Epithelial cell of prostate (primary cell): ENCODE results near the gene ETV1.

ENCODE experiments used
- DNase-seq: peaks from one replicate; pipeline ENCODE4 v3.0.0-alpha.2; 2011; ENCODE audit warnings: low read depth, low spot score
- H3K27ac ChIP-seq: fragments of 450-650 bp; 2 replicates; pipeline ENCODE4 v1.5.1; 2017; ENCODE audit warnings: mild to moderate bottlenecking

The ETV1 gene

DNA sequence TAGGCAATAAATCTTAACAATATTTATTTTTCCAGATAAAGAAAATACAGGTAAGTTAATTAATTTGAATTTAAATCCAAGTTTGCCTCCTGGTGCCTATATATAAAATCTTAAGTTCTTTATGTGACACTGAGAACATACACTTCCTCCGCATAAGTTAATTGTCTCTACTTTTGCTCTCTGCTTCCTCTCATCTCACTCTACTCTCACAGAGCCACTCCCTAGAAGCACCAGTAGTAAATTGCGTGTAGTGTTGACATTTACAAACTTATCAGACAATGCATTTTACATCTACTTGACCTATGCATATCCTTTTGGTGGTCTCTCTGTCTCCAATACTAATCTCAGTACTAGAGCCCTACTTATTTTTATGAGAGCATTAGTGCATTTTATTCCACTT, 144.5 kb downstream of the ETV1 start:
- no peak for DNase-seq
- no peak overlapping the region for H3K27ac ChIP-seq

DNA sequence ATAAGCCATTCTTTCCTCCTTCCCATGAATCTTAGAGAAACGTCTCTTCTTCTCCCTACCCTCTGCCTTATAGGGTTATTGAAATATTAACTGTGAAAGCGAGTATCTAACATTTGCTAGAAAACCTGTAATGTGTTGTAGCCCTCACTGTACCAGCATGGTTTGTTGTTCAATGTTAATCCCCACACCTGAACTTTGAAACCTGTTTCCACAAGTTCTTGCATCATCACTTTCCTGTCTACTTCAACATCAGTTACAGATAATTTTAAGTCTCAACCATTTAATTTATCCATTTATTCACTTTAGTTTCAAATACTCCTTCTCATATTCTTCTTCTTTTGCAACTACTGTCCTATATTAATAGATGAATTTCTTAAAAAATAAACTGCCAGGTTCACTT, 148.2 kb downstream of the ETV1 start:
- no peak for DNase-seq
- H3K27ac ChIP-seq, result no peak overlapping the region
